Stimulated activated CD8-positive, alpha-beta memory T cell treated with anti-CD3 and anti-CD28 coated beads, Interleukin-12 subunit alpha, Interleukin-12 subunit beta, amount 100 ng/mL, for 1 hour (primary cell): ENCODE measurements around the gene RAP2B.
A peak's percentile ranks its signal among the peaks of the same experiment; 100 is the strongest.
"Not testable (repeated sequence)": the region's sequence is repeated elsewhere in the genome, so short reads cannot be mapped to it uniquely, and the experiment has no call there.

Experiments used
- DNase-seq: peaks from one replicate; pipeline ENCODE4 v3.0.0-alpha.2; 2020; ENCODE audit warnings: low read depth

Gene RAP2B

DNA sequence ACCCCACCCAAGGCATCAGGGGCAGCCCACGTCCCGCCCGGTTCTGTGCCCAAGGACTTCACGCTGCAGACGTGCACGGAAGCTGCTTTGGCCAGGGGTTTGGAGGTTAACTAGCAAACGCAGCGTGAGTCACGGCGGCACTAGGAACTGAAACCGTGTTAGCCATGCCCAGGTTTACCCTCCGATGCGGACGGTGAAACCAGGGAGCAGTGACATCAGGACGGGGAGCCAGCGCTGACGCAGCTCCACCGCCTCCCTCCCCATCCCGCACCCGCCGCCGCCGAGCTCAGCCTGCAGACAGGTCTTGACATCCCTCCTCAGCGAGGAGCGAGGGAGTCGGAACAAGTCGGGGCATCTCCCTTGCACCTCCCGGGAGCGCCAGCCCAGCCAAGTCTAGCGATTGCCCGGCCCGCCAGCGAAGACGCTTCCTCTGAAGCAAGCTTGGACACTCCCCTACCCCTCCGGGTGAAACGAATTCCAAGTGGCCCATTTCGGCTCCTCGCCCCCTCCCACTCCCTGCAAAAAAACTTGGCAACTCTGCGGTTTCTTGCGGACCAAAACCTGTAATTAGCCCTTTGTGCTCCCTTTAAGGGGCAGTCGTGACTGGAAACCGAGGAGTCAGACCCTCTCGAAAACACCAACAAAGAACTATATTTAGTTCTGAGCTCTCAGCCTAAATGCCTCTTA lies 1.4 kb upstream of the RAP2B start:
- peak; percentile 57 for DNase-seq

DNA sequence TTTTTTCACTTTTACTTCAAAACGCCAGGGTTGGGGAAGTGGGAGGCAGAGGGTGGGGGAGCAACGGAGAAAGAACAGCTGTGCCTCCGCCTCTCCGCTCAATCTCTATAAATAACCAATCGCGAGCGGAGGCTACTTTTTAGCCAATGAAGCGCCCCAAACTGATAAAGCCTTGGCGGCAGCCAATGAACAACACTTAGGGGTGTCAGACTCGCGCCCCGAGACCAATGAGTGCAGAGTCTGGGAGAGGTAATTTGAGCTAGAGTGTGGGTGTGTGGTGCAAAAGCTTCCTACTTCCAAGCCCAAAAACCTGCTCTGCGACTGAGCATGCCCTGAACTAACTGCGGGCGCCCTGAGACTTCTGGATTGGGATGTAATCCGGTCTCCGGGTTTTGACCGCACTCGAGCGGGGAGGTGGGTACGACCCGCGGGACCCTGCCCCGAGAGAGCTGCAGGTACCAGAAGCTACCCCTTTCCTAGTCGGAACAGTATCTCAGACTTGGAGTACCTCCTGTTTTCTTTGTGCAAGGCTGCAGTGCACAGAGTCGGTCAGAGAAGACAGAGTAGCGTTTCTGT lies 800 bp upstream of the RAP2B start:
- peak; percentile 84 for DNase-seq

DNA sequence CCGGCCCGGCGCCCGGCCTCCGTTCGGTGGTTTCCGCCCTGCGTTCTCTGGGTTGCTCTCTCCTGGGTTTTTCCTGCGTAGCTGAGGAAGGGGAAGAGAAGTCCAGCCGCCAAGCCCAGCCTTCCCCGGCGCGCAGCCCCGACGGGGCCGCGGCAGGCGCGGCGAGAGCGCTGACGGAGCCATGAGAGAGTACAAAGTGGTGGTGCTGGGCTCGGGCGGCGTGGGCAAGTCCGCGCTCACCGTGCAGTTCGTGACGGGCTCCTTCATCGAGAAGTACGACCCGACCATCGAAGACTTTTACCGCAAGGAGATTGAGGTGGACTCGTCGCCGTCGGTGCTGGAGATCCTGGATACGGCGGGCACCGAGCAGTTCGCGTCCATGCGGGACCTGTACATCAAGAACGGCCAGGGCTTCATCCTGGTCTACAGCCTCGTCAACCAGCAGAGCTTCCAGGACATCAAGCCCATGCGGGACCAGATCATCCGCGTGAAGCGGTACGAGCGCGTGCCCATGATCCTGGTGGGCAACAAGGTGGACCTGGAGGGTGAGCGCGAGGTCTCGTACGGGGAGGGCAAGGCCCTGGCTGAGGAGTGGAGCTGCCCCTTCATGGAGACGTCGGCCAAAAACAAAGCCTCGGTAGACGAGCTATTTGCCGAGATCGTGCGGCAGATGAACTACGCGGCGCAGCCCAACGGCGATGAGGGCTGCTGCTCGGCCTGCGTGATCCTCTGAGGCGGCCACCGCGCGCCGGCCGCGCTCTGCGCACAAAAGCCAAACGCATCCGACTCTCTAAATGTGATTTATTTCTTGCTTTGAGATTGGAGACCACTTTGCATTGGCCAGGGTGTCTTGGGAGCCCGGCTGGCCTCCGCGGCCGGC lies 727 bp downstream of the RAP2B start:
- DNase-seq: no peak

DNA sequence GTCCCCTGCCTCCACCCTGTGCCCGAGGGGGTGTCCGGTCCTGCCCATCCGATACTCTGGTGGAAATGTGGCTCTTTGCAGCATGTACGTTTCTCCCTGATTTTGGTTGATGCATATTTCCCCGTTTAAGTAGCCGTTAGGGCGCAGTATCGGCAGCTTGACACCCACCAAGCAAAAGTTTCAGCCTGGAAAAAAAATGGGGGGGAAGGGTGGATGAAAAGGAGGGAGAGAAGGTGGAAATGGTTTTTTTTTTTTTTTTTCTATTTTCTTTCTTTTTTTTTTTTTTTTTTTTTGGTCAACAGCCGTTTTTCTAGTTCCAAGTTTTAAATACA lies 1.3 kb downstream of the RAP2B start:
- DNase-seq: no peak

DNA sequence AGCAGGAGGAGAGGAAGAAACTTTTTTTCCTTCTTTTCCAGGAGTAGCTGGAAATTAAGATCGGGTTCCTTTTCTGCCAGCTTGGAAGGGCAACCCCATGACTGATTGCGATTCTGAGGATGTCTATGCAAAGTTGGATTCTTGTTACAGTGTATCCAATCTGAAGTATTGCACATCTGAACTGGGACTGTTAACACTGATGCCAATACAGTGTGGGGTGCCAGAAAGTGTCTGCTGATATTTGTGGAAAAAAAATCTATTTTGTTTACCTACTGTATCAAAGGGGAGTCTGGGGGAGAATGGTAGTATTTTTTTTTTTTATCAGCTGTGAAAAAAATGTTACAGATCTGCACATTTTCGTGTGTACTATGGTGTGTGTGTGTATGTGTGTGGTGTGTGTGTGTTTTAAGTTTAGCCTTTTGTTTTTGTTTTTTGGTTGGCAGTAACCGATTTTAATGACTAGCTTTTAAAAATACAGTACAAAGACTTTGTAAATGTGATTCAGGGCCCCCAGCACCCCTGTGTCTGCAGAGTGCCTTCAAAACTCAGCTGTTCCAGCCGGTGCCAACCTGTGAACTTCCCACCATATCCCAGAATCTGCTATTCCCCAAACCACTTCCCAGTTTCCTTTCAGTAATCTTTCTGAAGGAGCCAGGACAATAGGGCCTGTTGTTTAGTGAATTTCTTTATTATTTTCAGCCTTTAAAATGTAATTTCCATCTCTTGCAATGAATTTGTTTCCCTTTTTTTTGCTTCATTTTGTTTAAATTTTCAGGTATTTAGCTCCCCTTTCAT lies 1.9 kb downstream of the RAP2B start:
- no peak for DNase-seq

DNA sequence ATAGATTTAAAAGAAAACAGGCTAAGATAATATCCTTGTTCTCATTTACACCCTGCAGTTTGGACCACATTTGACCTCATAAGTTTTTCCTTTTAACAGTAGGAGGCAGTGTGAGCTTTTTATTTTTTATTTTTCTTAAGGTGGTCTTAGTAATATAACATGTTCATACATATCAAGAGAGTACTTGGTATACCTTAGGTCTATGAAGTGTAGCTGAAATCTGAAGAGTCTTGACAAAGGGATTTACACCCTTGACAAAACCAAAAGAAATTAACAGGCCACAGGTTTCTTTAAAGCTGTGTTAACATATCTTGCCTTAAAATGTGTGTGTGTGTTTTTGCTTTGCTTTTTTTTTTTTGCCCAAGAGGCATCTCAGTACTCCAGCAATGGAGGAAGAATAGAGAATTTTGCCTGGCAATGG lies 3.2 kb downstream of the RAP2B start:
- DNase-seq: no peak

DNA sequence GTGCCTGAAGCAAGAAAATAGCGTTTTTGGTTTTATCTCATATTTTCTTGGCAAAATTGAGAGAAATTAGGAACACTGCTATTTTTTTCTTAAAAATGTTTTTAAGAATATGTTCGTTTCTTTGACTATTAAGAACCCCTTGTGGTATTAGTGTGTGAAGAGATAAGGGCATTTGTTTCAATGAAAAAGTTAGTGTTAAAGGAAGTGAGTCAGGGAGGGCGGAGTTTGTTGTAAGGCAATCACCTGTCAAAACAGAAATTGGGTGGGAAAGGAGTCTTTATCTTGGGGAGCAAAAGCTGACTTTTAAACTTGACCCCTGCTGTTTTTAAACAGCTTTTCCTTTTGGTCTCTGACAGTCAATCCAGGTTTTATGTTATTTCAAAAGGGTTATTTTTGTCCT lies 4.2 kb downstream of the RAP2B start:
- no peak for DNase-seq

DNA sequence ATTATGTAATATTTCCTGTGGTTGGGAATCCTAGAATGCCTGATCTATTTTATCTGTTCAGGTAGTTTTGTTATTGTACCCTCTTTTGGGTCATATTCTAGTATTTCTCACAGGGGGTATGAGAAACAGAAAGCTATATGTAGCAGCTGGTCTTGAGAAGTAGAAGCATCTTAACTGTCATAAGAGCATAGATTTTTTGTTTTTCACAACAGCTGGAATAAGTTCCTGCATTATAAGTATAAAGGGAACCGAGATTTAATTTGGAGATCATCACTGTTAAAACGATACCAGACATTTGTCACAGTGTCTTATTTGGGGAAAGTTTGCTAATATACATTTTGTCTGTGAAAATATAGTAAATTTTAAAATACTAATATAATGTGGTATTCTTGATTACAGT lies 4.8 kb downstream of the RAP2B start:
- DNase-seq: no peak

DNA sequence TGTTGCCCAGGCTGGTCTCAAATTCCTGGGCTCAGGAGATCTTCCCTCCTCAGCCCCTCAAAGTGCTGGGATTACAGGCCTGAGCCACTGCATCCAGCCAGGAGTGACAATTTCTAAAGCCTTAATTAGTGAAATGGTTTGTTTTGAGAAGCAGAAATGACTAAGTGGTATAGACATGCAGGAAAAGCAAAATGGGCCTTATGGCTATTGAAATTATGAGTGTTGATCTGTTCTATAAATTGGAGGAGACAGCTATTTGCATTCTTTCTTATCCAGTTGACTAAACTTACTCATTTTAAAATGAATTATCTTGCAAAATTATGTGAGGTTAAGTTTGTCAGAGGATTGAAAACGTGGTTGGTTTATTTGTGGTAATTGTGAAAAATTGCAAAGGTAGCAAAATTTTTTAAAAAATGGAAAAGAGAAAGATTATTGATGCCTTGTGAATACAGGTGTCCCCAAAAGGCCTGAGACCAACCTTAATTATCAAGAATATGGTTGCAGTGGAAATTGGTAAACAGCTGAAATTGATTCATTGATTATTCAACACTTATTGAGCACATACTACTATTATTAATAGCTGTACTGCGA lies 7.9 kb downstream of the RAP2B start:
- no peak for DNase-seq

DNA sequence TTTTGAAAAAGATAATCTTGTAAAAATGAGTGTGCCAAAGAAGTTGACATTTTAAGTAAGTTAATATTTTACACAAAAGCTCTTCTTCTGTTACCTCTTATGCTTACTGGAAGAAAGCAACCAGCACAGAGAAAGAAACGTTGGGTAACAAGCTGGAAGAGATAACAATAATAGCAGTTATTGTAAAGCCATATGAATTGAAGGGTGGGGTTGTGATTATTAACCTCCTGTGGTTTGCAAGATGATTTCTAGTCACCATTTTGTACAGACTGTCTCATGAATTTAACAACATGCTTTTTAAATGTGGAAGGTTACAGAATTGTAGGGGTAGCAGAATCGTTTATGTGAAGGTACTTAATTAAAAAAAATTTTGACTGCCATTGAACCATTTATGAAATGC lies 9.2 kb downstream of the RAP2B start:
- no peak for DNase-seq

DNA sequence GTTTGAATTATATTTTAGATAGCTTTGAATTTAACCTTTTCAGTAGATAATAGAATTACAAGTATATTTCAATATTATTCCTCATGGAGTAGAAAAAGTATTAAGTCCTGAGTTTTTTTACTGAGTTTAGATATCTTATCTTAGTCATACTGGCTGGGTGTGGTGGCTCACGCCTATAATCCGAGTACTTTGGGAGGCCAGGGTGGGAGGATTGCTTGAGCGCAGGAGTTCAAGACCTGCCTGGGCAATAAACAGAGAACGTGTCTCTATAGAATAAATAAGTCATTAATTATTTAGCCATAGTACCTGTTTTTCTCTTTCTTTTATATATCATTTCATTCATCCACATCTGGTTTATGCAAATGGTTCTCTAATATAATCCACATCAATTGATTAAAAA lies 9.9 kb downstream of the RAP2B start:
- DNase-seq: no peak

DNA sequence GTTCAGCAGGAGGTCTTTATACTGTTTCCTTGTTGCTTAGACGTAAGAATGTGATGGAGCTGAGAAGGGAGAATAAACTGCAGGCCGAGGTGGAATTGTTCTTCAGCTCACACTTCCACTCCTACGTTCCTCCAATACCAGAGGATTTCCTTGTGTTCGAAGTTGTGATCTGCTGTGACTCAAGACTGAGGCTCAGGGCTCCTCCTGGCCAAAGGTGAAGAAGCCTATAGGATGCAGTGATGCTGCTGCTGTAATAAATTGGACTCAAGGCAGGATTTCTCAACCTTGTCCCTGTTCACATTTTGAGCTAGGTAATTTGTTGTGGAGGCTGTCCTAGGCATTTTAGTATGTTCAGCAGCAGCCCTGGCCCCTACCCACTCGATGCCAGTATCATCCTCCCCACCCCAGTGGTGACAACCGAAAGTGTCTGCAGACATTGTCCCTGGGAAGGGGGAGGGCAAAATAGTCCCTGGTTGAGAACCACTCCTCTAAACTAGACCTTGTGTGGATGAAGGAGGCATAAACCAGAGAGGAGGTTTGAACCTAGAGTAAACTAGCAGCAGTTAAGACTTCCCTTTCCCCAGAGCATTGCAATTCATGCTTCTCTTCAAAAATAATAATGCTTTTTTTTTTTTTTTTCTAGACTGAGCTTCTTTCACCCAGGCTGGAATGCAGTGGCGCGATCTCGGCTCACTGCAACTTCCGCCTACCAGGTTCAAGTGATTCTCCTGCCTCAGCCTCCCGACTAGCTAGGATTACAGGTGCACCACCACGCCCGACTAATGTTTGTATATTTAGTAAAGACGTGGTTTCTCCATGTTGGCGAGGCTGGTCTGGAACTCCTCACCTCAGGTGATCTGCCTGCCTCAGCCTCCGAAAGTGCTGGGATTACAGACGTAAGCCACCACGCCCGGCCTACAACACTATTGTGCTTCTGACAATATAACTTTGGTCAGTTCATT lies 11.1 kb downstream of the RAP2B start:
- no peak for DNase-seq

DNA sequence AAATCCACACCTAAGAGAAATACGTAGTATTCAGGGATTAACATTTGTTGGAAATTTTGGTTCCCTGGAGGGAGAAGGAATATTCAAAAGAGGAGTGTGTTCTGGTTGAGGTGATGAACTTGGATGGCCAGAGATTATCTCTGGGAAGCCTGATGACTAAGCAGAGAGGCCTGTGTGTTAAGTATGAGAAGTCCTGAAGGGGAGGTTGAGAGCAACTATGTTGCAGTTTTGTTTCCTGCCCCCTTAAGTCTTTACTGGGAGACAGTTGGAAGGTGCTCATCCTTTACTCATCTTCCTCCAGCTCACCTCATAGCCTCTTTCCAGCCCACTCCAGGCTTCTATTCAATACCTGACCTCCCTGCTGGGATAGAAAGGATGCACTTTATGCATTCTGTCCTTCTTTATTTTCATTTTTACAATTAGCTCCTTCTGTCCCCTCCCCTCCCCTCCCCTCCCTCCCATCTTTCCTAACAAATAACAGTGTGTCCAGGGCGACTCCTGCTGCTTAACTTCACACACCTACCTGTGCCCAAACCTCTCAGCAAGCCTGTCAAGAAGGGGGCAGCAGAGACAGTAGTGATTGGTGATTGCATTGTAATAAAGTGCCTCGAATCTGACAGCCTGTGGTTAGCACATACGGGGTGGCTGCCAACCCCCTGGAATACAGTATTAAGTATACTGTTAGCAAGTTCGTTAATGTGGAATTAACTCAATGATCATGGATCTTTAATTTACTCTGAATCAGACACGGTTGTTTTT lies 11.9 kb downstream of the RAP2B start:
- no peak for DNase-seq

DNA sequence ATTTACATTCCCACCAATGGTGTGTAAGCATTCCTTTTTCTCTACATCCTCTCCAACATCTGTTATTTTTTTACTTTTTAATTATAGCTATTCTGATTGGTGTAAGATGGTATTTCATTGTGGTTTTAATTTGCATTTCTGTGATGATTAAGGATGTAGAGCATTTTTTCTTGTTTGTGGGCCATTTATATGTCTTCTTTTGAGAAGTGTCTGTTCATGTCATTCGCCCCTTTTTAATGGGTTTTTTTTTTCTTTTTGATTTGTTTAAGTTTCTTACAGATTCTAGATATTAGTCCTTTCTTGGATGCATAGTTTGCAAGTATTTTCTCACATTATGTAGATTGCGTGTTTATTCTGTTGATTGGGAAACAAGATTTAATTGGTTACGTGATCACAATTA lies 14.2 kb downstream of the RAP2B start:
- no peak for DNase-seq

DNA sequence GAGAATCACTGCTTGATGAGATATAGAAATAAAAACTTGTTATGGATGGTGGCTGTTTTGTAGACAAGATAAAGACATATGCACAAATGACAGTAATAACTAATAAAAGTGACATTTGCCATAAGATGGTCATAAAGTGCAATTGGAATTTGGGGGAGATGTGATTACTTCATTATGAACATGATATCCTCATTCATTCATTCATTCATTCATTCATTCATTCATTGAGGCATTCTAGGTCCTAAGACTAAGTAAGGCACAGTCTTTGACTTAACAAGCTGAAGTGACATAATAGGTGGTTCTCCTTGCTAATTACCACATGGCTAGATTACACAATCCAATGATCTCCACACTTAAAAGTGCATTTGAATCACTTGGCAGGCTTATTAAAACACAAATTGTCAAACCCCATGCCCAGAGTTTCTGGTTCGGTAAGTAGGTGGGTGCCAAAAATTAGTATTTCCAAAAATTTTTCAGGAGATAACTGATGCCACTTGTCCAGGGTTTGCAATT lies 18.9 kb downstream of the RAP2B start:
- no peak for DNase-seq

DNA sequence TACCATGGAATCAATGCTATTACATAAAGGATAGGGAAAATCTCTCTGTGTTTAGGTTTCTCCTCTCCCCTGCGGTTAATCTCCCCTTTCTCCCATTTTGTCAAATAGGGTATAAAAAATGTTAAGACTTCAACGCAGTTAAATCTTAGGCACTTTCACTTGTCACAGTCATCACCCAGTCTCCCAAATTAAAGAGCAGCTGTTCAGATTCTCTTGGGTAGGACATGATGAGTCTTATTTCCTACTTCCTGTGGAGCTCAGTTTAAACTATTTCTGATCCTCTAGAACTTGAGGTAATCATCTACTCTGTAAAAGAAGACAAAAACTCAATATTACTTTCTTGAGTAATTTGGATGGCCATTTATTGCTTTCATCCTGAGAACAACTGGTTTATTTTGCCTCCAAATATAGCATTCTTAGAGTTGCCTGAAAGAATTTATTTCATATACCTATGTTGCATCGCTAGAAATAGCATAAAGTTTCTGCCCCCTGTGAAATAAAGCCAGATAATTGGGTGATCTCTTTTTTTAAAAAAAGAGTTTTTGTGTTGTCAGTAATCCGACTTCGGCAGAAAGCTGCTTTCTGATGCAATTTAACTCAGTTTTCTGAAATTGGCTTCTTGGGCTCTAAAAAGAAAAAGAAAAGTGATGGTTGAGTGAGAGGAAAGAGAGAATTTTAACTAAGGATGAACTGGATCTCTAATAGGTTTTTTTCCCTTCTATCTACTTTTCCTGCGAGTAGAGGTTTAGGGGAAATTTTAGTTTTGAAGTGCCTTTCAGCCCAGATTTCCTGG lies 20.7 kb downstream of the RAP2B start:
- DNase-seq: no peak

DNA sequence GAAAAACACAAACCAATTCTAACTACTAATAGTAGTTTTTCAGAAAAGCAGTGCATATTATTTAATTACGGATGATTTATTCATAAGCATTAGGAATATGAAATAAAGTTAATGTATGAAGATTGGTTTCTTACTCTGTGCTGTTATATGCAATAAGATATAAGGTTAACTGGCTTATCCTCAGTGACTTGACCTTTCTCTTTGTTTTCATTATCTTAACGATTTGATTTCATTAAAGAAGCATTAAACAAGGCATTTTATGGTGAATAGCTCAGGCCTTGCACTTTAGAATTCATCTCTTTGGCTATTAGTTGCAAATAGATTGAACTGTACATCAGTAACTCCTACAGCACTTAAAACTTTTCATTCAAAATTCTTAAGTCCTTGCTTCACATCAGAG lies 28.9 kb downstream of the RAP2B start:
- no peak for DNase-seq

DNA sequence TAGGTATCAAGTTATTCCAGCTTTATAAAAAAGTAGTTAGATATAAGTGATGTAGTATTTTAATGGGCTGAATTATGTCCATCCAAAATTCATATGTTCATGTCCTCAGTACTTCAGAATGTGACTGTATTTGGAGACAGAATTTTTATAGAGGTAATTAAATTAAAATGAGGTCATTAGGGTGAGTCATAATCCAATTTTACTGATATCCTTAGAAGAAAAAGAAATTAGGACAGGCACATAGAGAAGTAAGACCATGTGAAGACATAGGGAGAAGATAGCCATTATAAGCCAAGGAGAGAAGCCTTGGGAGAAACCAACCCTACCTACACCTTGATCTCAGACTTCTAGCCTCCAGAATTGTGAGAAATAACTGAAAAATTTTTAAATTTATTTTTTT lies 30.3 kb downstream of the RAP2B start:
- no peak for DNase-seq

DNA sequence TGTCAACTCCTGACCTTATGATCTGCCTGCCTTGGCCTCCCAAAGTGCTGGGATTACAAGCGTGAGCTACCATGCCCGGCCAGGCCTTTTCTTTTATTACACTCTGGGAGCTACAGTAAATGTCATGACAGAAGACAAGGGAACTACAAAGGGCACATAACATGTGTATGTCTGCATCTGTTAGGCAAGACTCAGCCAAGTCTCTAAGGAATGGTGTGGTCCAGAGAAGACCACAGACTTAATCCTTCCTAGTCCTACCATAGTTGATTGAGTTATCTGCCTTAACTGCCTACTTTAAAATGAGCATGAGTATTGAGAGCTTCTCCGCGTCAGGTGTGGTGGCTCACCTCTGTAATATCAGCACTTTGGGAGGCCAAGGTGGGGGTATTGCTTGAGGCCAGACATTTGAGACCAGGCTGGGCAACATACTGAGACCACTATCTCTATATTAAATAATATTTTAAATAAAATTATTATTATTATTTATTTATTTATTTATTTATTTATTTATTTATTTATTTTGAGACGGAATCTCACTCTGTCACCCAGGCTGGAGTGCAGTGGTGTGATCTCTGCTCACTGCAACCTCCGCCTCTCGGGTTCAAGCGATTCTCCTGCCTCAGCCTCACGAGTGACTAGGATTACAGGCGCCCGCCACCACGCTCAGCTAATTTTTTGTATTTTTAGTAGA lies 31.9 kb downstream of the RAP2B start:
- DNase-seq: not testable (repeated sequence)
